ENCODE data around the gene CADM2. TPM values are rescaled to one million over a fixed set of nuclear protein-coding genes. Genes with fewer than 3 reads are reported as not detected.

Gene CADM2
- total RNA-seq, 1 experiment from 2014 or later, result 10.9 TPM

GRCh38 chr3:85189731-85190130 is 230.9 kb downstream of the CADM2 start:
- no peak for DNase-seq
- Histone ChIP-seq H4K5ac (ENCODE audit: insufficient read length, low read depth, low read length) (no peak overlapping the region), H3K9me3 (ENCODE audit: control insufficient read depth, low read depth, low read length) (no peaks in the 10 kb centered on the region), H2AFZ (ENCODE audit: low read length) (no peak overlapping the region), H4K91ac (ENCODE audit: insufficient read length, low read depth, low read length) (no peak overlapping the region), H3K18ac (ENCODE audit: insufficient read length, low read depth, low read length) (no peak overlapping the region), H3K23me2 (ENCODE audit: insufficient read length, low read depth, low read length, poor library complexity, severe bottlenecking) (no peaks in the 10 kb centered on the region), H3K4me1 (ENCODE audit: insufficient read depth, low read length) (no peaks in the 10 kb centered on the region), H2BK20ac (ENCODE audit: low read depth, low read length, poor library complexity, severe bottlenecking) (no peak overlapping the region), H3K23ac (ENCODE audit: insufficient read length, low read depth, low read length) (no peak overlapping the region), H2BK12ac (ENCODE audit: insufficient read length, low read depth, low read length) (no peak overlapping the region), H3K14ac (ENCODE audit: insufficient read depth, low read length) (no peak overlapping the region), H3K27me3 (ENCODE audit: insufficient read depth, low read length) (no peaks in the 10 kb centered on the region), H3K4me2 (ENCODE audit: insufficient read depth, insufficient read length, low read length) (no peak overlapping the region), H3K79me1 (ENCODE audit: insufficient read depth, low read depth, low read length, poor library complexity, severe bottlenecking) (no peaks in the 10 kb centered on the region), H3K27ac (ENCODE audit: insufficient read length, low read depth, low read length) (no peak overlapping the region), H4K8ac (replicated peaks; ENCODE audit: insufficient read length, low read depth, low read length) (no peak overlapping the region), H3K4ac (ENCODE audit: low read depth, low read length) (no peak overlapping the region), H3K9ac (ENCODE audit: extremely low read depth, insufficient read length, low read length) (no peak overlapping the region), H2BK5ac (ENCODE audit: insufficient read length, low read length) (no peak overlapping the region), H3K56ac (ENCODE audit: insufficient read length, low read depth, low read length) (no peak overlapping the region), H3T11ph (ENCODE audit: low read length) (no peak overlapping the region), H2AK5ac (ENCODE audit: insufficient read length, low read length) (no peak overlapping the region), H3K79me2 (ENCODE audit: insufficient read depth, low read length) (no peaks in the 10 kb centered on the region), H2BK15ac (ENCODE audit: low read depth, low read length) (no peak overlapping the region), H2BK120ac (ENCODE audit: low read depth, low read length, poor library complexity, severe bottlenecking) (no peak overlapping the region), H4K20me1 (ENCODE audit: control insufficient read depth, insufficient read depth, insufficient read length) (no peaks in the 10 kb centered on the region)
- no peak overlapping the region for H3K4me3 Mint-ChIP-seq
- no peak for TF ChIP-seq CTCF (conservative IDR thresholded peaks at IDR 0.05)
- no peaks in the 10 kb centered on the region for H3K36me3 Mint-ChIP-seq (ENCODE audit: insufficient read depth in 1 of 3, low read depth in 3 of 3)
- no peaks in the 10 kb centered on the region for H3K4me1 Mint-ChIP-seq
- H3K27ac Mint-ChIP-seq, result no peak overlapping the region
- no peaks in the 10 kb centered on the region for H3K9me3 Mint-ChIP-seq
- no CpG with 5 or more reads among the region's 3 CpGs for WGBS (ENCODE audit: extremely low coverage, insufficient read length, low lambda C conversion rate)
- H3K27me3 Mint-ChIP-seq (ENCODE audit: low read depth), result no peaks in the 10 kb centered on the region

All from H9 (cell line).